A549 (cell line): Measurements from ENCODE around the gene F2RL2. TPM values are rescaled to one million over a fixed set of nuclear protein-coding genes. Genes with fewer than 3 reads are reported as not detected.

Experiments used
- ATAC-seq, 2 experiments: fragments of 200-7000 bp in 1 of 2; fragments of >200 bp in 1 of 2; cut with Nextera tagmentation in 1 of 2; cut with Tn5 transposase in 1 of 2; 3 replicates each; pipeline versions ENCODE4 v1.8.0 to v1.9.1; 2018 to 2020; ENCODE audit warnings: mild to moderate bottlenecking in 1 of 2, moderate library complexity in 1 of 2
- CTCF ChIA-PET: fragments of 300-600 bp; sonication (Branson Sonifier 250); formaldehyde crosslinking; extraction: SDS; loops from one replicate; lab custom pipeline; 2021; ENCODE audit warnings: antibody characterized with exemption, inconsistent platforms; lab: Yijun Ruan, JAX
- POLR2A ChIA-PET: fragments of 350-600 bp; formaldehyde crosslinking; extraction: SDS; loops from one replicate; lab custom pipeline; 2021; ENCODE audit warnings: antibody characterized with exemption, inconsistent platforms; lab: Yijun Ruan, JAX
- DNase-seq, 2 experiments: peaks; one replicate each; pipeline versions ENCODE4 v3.0.0 to v3.0.0-alpha.2; 2011 to 2016; ENCODE audit warnings: low read depth in 1 of 2, low spot score in 1 of 2
- FAIRE-seq: peaks from 2 replicates; lab custom pipeline; 2011; peaks lifted over from hg19 to GRCh38; lab: Jason Lieb, UNC
- H3K27ac ChIP-seq, 2 experiments: fragments of >200 bp; sonication (Bioruptor Twin); formaldehyde crosslinking; 3 replicates each; pipeline ENCODE4 v1.5.1; 2016 to 2017
- H3K4me1 ChIP-seq: fragments of >200 bp; sonication (Bioruptor Twin); formaldehyde crosslinking; 3 replicates; pipeline ENCODE4 v1.6.1; 2016
- H3K4me2 ChIP-seq: fragments of >200 bp; sonication (Bioruptor Twin); formaldehyde crosslinking; 3 replicates; pipeline ENCODE4 v1.6.1; 2016
- H3K4me3 ChIP-seq: fragments of >200 bp; sonication (Bioruptor Twin); formaldehyde crosslinking; 3 replicates; pipeline ENCODE4 v1.5.1; 2016
- H3K9me3 ChIP-seq: fragments of >200 bp; sonication (Bioruptor Twin); formaldehyde crosslinking; 3 replicates; pipeline ENCODE4 v1.6.1; 2016
- ATOH8 ChIP-seq: fragments of 250-450 bp; sonication (Bioruptor Pico); IDR thresholded peaks from 2 replicates; pipeline ENCODE4 v1.5.0; 2020; ENCODE audit warnings: low read depth, mild to moderate bottlenecking, moderate library complexity
- CBX8 ChIP-seq: fragments of 200-600 bp; sonication (generic); IDR thresholded peaks from 2 replicates; pipeline ENCODE4 v1.6.1; 2016
- CEBPB ChIP-seq, 2 experiments: fragments of >200 bp in 1 of 2; sonication (Bioruptor Twin) in 1 of 2; formaldehyde crosslinking in 1 of 2; IDR thresholded peaks; 2 replicates each; pipeline ENCODE4 v1.6.1; 2012 to 2016
- CHD2 ChIP-seq: fragments of 150-350 bp; IDR thresholded peaks from 2 replicates; pipeline ENCODE4 v1.6.1; 2014; ENCODE audit warnings: low read length; ENCODE audit not compliant: partially characterized antibody
- E2F6 ChIP-seq: IDR thresholded peaks from 2 replicates; pipeline ENCODE4 v1.6.1; 2012; ENCODE audit warnings: low read depth, borderline replicate concordance
- EHMT2 ChIP-seq: fragments of 200-600 bp; sonication (generic); IDR thresholded peaks from 2 replicates; pipeline ENCODE4 v1.6.1; 2016; ENCODE audit warnings: antibody characterized with exemption, low read depth, mild to moderate bottlenecking, moderate library complexity
- ELK1 ChIP-seq: fragments of 150-350 bp; IDR thresholded peaks from 2 replicates; pipeline ENCODE4 v1.6.1; 2014; ENCODE audit warnings: low read depth, mild to moderate bottlenecking, low read length
- EP300 ChIP-seq, 2 experiments: fragments of >200 bp; sonication (Bioruptor Twin); formaldehyde crosslinking; IDR thresholded peaks; 2 replicates in 1 of 2; 3 replicates in 1 of 2; pipeline ENCODE4 v1.6.1; 2016 to 2017
- FOSB ChIP-seq: fragments of 250-450 bp; sonication (Bioruptor Pico); IDR thresholded peaks from 2 replicates; pipeline ENCODE4 v1.5.0; 2020; ENCODE audit warnings: mild to moderate bottlenecking, moderate library complexity
- FOXS1 ChIP-seq: fragments of 250-450 bp; sonication (Bioruptor Pico); IDR thresholded peaks from 2 replicates; pipeline ENCODE4 v1.5.0; 2020; ENCODE audit warnings: mild to moderate bottlenecking, moderate library complexity
- HEYL ChIP-seq: fragments of 250-450 bp; sonication (Bioruptor Pico); IDR thresholded peaks from 2 replicates; pipeline ENCODE4 v1.8.0; 2021; ENCODE audit warnings: mild to moderate bottlenecking, moderate library complexity
- HOXA7 ChIP-seq: fragments of 250-450 bp; sonication (Bioruptor Pico); IDR thresholded peaks from 2 replicates; pipeline ENCODE4 v1.5.0; 2020; ENCODE audit warnings: mild to moderate bottlenecking, moderate library complexity
- JUN ChIP-seq, 2 experiments: fragments of >200 bp; sonication (Bioruptor Twin); formaldehyde crosslinking; IDR thresholded peaks; 2 replicates in 1 of 2; 3 replicates in 1 of 2; pipeline ENCODE4 v1.6.1; 2016 to 2017
- JUNB ChIP-seq: fragments of >200 bp; sonication (Bioruptor Twin); formaldehyde crosslinking; IDR thresholded peaks from 2 replicates; pipeline ENCODE4 v1.6.1; 2016
- KDM1A ChIP-seq: fragments of 200-600 bp; sonication (generic); IDR thresholded peaks from 2 replicates; pipeline ENCODE4 v1.6.1; 2016; ENCODE audit warnings: low read depth, mild to moderate bottlenecking
- KDM5A ChIP-seq: fragments of 200-600 bp; sonication (generic); IDR thresholded peaks from 2 replicates; pipeline ENCODE4 v1.6.1; 2016; ENCODE audit warnings: antibody characterized with exemption, mild to moderate bottlenecking
- MYC ChIP-seq: IDR thresholded peaks from 2 replicates; pipeline ENCODE4 v1.6.1; 2012; ENCODE audit warnings: mild to moderate bottlenecking, inconsistent platforms, low read length, improper control_type of control experiment, borderline replicate concordance
- NFE2L2 ChIP-seq: fragments of 150-350 bp; conservative IDR thresholded peaks from 2 replicates; pipeline ENCODE4 v1.6.1; 2014; ENCODE audit warnings: low read length
- NR3C1 ChIP-seq: fragments of >200 bp; sonication (Bioruptor Twin); formaldehyde crosslinking; IDR thresholded peaks from 3 replicates; pipeline ENCODE4 v1.6.1; 2017
- PBX3 ChIP-seq: IDR thresholded peaks from 2 replicates; pipeline ENCODE4 v1.6.1; 2012
- PHF8 ChIP-seq: fragments of 200-600 bp; sonication (generic); IDR thresholded peaks from 2 replicates; pipeline ENCODE4 v1.6.1; 2016; ENCODE audit warnings: low read depth, mild to moderate bottlenecking, antibody characterized with exemption, moderate library complexity, borderline replicate concordance
- POLR2A ChIP-seq: IDR thresholded peaks from 2 replicates; pipeline ENCODE4 v1.6.1; 2012; ENCODE audit warnings: mild to moderate bottlenecking, low read length
- RCOR1 ChIP-seq: fragments of 150-350 bp; IDR thresholded peaks from 2 replicates; pipeline ENCODE4 v1.6.1; 2014; ENCODE audit warnings: antibody characterized with exemption, low read length, low read depth
- REST ChIP-seq: fragments of 200-600 bp; sonication (generic); IDR thresholded peaks from 2 replicates; pipeline ENCODE4 v1.6.1; 2016; ENCODE audit warnings: antibody characterized with exemption, mild to moderate bottlenecking, moderate library complexity
- SMC3 ChIP-seq: fragments of >200 bp; sonication (Bioruptor Twin); formaldehyde crosslinking; IDR thresholded peaks from 3 replicates; pipeline ENCODE4 v1.6.1; 2018; ENCODE audit warnings: inconsistent platforms
- TP53 ChIP-seq: fragments of 250-450 bp; sonication (Bioruptor Pico); IDR thresholded peaks from 2 replicates; pipeline ENCODE4 v1.5.0; 2021; ENCODE audit warnings: mild to moderate bottlenecking, moderate library complexity
- USF2 ChIP-seq: fragments of 450-650 bp; IDR thresholded peaks from 2 replicates; pipeline ENCODE4 v1.6.1; 2014; ENCODE audit warnings: antibody characterized with exemption
- ZC3H11A ChIP-seq: fragments of 450-650 bp; IDR thresholded peaks from 2 replicates; pipeline ENCODE4 v1.6.1; 2014; ENCODE audit warnings: antibody characterized with exemption, mild to moderate bottlenecking
- ZFP36 ChIP-seq: fragments of 450-650 bp; IDR thresholded peaks from 2 replicates; pipeline ENCODE4 v1.6.1; 2014; ENCODE audit warnings: borderline replicate concordance; ENCODE audit not compliant: partially characterized antibody
- ZSCAN20 ChIP-seq: fragments of 250-450 bp; sonication (Bioruptor Pico); IDR thresholded peaks from 2 replicates; pipeline ENCODE4 v1.8.0; 2022; ENCODE audit warnings: mild to moderate bottlenecking, moderate library complexity
- WGBS: methylation state at CpG from one replicate; pipeline ENCODE4 v1.1.6; 2017; ENCODE audit errors: missing lambda C conversion rate; 5-methylcytosine and 5-hydroxymethylcytosine counted together
- polyA plus RNA-seq, 4 experiments: library from polyadenylated mRNA; depleted of rRNA in 3 of 4; stranded (reverse); fragments of >200 nt; fragmentation: RNase III in 1 of 4; extraction: RNeasy Plus Mini Kit Qiagen cat#74134 plus additional on column Dnase treatment in 1 of 4; gene quantifications; 2 replicates in 3 of 4; 3 replicates in 1 of 4; pipeline ENCODE4 v1.2.3, GENCODE V29; 2011 to 2017

Gene F2RL2
- polyA plus RNA-seq, 2 of the 4 experiments (the other 2 are of a cell fraction): 6.3 to 44.7 TPM

GRCh38 chr5:76667495-76667894, 44.3 kb upstream of the F2RL2 start:
- 50% methylated on average over 2 of the region's 2 CpGs for WGBS
- no peak for ATAC-seq
- TF ChIP-seq POLR2A (no peak), HOXA7 (CRISPR knock-in tag) (no peak), EP300 (IDR thresholded peaks at IDR 0.05) (no peak), HEYL (CRISPR knock-in tag) (no peak), NFE2L2 (no peak), ZFP36 (no peak), TP53 (no peak), JUNB (no peak), JUN (IDR thresholded peaks at IDR 0.05) (no peak), CHD2 (no peak), USF2 (no peak), CBX8 (no peak), FOSB (CRISPR knock-in tag) (no peak), E2F6 (no peak), ATOH8 (CRISPR knock-in tag) (no peak), ZC3H11A (no peak), FOXS1 (CRISPR knock-in tag) (no peak), CEBPB (IDR thresholded peaks at IDR 0.05) (no peak), SMC3 (no peak), ZSCAN20 (CRISPR knock-in tag) (no peak)
- CTCF ChIA-PET: interaction anchor here (2.1 kb wide), 1 partner anchor 15 kb away, joined by 4 read pairs; no protein-coding TSS in a partner anchor
- H3K4me3 ChIP-seq: no peak overlapping the region
- H3K27ac ChIP-seq: no peak overlapping the region
- H3K4me2 ChIP-seq: no peak overlapping the region
- H3K4me1 ChIP-seq: no peaks in the 10 kb centered on the region
- POLR2A ChIA-PET: no interaction called here
- no peak for DNase-seq
- no peak for FAIRE-seq
- no peaks in the 10 kb centered on the region for H3K9me3 ChIP-seq

GRCh38 chr5:76664079-76664478, 40.9 kb upstream of the F2RL2 start:
- H3K4me2 ChIP-seq: no peak overlapping the region
- no peak for DNase-seq
- CTCF ChIA-PET: no interaction called here
- TF ChIP-seq KDM1A: no peak
- no peak for TF ChIP-seq ZSCAN20 (CRISPR knock-in tag)
- no peak for TF ChIP-seq RCOR1
- no peak for TF ChIP-seq JUNB
- TF ChIP-seq ZC3H11A: no peak
- TF ChIP-seq ELK1: no peak
- no peak for TF ChIP-seq KDM5A
- no peak for TF ChIP-seq ATOH8 (CRISPR knock-in tag)
- TF ChIP-seq EHMT2: no peak
- TF ChIP-seq NFE2L2: no peak
- TF ChIP-seq NR3C1: no peak
- TF ChIP-seq MYC: no peak
- no peak for TF ChIP-seq PHF8
- TF ChIP-seq REST: no peak
- TF ChIP-seq PBX3: no peak
- TF ChIP-seq, all 56 proteins: peak for 0
- Histone ChIP-seq H3K27ac (no peak overlapping the region), H3K4me1 (no peaks in the 10 kb centered on the region), H3K4me3 (no peak overlapping the region), H3K9me3 (no peaks in the 10 kb centered on the region)
- POLR2A ChIA-PET: no interaction called here
- ATAC-seq (no peak), FAIRE-seq (no peak)
- WGBS: 89% methylated on average over 6 of the region's 6 CpGs
